Thoracic aorta (tissue), 2 donors: ENCODE measurements around the gene PPARGC1A. TPM values are rescaled to one million over a fixed set of nuclear protein-coding genes. Genes with fewer than 3 reads are reported as not detected.

Source experiments
- ATAC-seq: fragments of 150-250 bp; one replicate; pipeline ENCODE4 v1.8.0; 2017; ENCODE audit warnings: low read depth; ENCODE audit not compliant: insufficient number of reproducible peaks, low FRiP score
- DNase-seq: peaks from one replicate; pipeline ENCODE4 v3.0.0-alpha.2; 2020; ENCODE audit warnings: low spot score
- H3K27ac ChIP-seq, 2 donors: fragments of 200-600 bp; sonication (generic); 1 replicate in 1 of 2; 2 replicates in 1 of 2; pipeline ENCODE4 v1.5.1; 2016; ENCODE audit warnings: mild to moderate bottlenecking in 2 of 2, moderate library complexity in 2 of 2
- H3K27me3 ChIP-seq: fragments of 200-600 bp; sonication (generic); replicated peaks from 2 replicates; pipeline ENCODE4 v1.6.0; 2016; ENCODE audit warnings: mild to moderate bottlenecking; ENCODE audit not compliant: insufficient read depth
- H3K36me3 ChIP-seq: fragments of 200-600 bp; sonication (generic); one replicate; pipeline ENCODE4 v1.5.1; 2016
- H3K4me1 ChIP-seq, 2 donors: fragments of 200-600 bp; sonication (generic); 1 replicate in 1 of 2; 2 replicates in 1 of 2; pipeline versions ENCODE4 v1.5.1 to v1.6.0; 2016; ENCODE audit warnings: low read depth in 2 of 2, mild to moderate bottlenecking in 1 of 2; ENCODE audit not compliant: control insufficient read depth in 1 of 2
- H3K4me3 ChIP-seq: fragments of 200-600 bp; sonication (generic); 2 replicates; pipeline ENCODE4 v1.5.1; 2016; ENCODE audit warnings: mild to moderate bottlenecking
- H3K9me3 ChIP-seq: fragments of 200-600 bp; sonication (generic); 2 replicates; pipeline ENCODE4 v1.5.1; 2016
- CTCF ChIP-seq: fragments of 200-600 bp; sonication (generic); IDR thresholded peaks from one replicate; pipeline ENCODE4 v1.5.1; 2019; ENCODE audit warnings: antibody characterized with exemption
- total RNA-seq, 2 donors: library from RNA; depleted of rRNA; stranded (reverse); fragments of >200 nt; gene quantifications; one replicate each; pipeline versions ENCODE4 v1.1.0 to v1.2.3, GENCODE V29; 2016

Gene PPARGC1A
- total RNA-seq, 2 donors from 2014 or later = 0.41 to 1.3 TPM

GRCh38 chr4:23818097-23818885 is 71.6 kb downstream of the PPARGC1A start:
- ATAC-seq = no peak
- DNase-seq = no peak
- Histone ChIP-seq H3K27me3 (no peaks in the 10 kb centered on the region), H3K36me3 (no peaks in the 10 kb centered on the region), H3K4me1 (no peaks in the 10 kb centered on the region), H3K9me3 (no peaks in the 10 kb centered on the region), H3K4me3 (no peak overlapping the region), H3K27ac (no peak overlapping the region)
- TF ChIP-seq CTCF = no peak

GRCh38 chr4:23814996-23815660 is 74.7 kb downstream of the PPARGC1A start:
- TF ChIP-seq CTCF = no peak
- DNase-seq (no peak), ATAC-seq (no peak)
- no peaks in the 10 kb centered on the region for H3K36me3 ChIP-seq
- no peaks in the 10 kb centered on the region for H3K27me3 ChIP-seq
- no peak overlapping the region for H3K27ac ChIP-seq
- H3K4me3 ChIP-seq = no peak overlapping the region
- H3K9me3 ChIP-seq = no peaks in the 10 kb centered on the region
- H3K4me1 ChIP-seq = no peaks in the 10 kb centered on the region

- H3K36me3 ChIP-seq = no peaks in the 10 kb centered on the region
- no peak overlapping the region for H3K27ac ChIP-seq
- no peak overlapping the region for H3K4me3 ChIP-seq
- no peaks in the 10 kb centered on the region for H3K27me3 ChIP-seq
- no peaks in the 10 kb centered on the region for H3K9me3 ChIP-seq
- DNase-seq (no peak), ATAC-seq (no peak)
- no peak for TF ChIP-seq CTCF
- no peaks in the 10 kb centered on the region for H3K4me1 ChIP-seq
Measured at GRCh38 chr4:23814587-23814986, 75.3 kb downstream of the PPARGC1A start.

- no peak overlapping the region for H3K27ac ChIP-seq
- DNase-seq (no peak), ATAC-seq (no peak)
- no peaks in the 10 kb centered on the region for H3K4me1 ChIP-seq
- H3K4me3 ChIP-seq = no peak overlapping the region
- H3K27me3 ChIP-seq = no peaks in the 10 kb centered on the region
- TF ChIP-seq CTCF = no peak
- no peaks in the 10 kb centered on the region for H3K36me3 ChIP-seq
- no peaks in the 10 kb centered on the region for H3K9me3 ChIP-seq
Measured at GRCh38 chr4:23811161-23811560, 78.7 kb downstream of the PPARGC1A start.

GRCh38 chr4:23805450-23805851 is 84.4 kb downstream of the PPARGC1A start:
- H3K27ac ChIP-seq = no peak overlapping the region
- H3K36me3 ChIP-seq = no peaks in the 10 kb centered on the region
- no peak for TF ChIP-seq CTCF
- H3K4me3 ChIP-seq = no peak overlapping the region
- H3K4me1 ChIP-seq = no peaks in the 10 kb centered on the region
- DNase-seq = no peak
- H3K9me3 ChIP-seq = no peaks in the 10 kb centered on the region
- H3K27me3 ChIP-seq = no peaks in the 10 kb centered on the region
- ATAC-seq = no peak
